NCI-H82 treated with DMSO at 0.1 percent for 48 hours (cell line): ENCODE measurements around the gene TMEM100.

Experiments used
- DNase-seq: peaks from one replicate; lab custom pipeline; 2025; ENCODE audit not compliant: unreplicated experiment; lab: John Stamatoyannopoulos, UW

TMEM100 gene

GRCh38 chr17:55720919-55721836 is 1.5 kb downstream of the TMEM100 start:
- DNase-seq: no peak

- DNase-seq: peak; percentile 15
These were observed 4.5 kb downstream of the TMEM100 start for GRCh38 chr17:55717898-55718735.

GRCh38 chr17:55717432-55717831 is 5.2 kb downstream of the TMEM100 start:
- DNase-seq: no peak

- no peak for DNase-seq
These were observed 11.7 kb downstream of the TMEM100 start for GRCh38 chr17:55710829-55711496.

- no peak for DNase-seq
These were observed 12.3 kb downstream of the TMEM100 start for GRCh38 chr17:55710410-55710809.

- DNase-seq: no peak
These were observed 12.7 kb downstream of the TMEM100 start for GRCh38 chr17:55709984-55710383.

- DNase-seq: no peak
These were observed 13.2 kb downstream of the TMEM100 start for GRCh38 chr17:55709440-55709839.

- no peak for DNase-seq
These were observed 14.3 kb downstream of the TMEM100 start for GRCh38 chr17:55708175-55708974.

- DNase-seq: no peak
These were observed 15.6 kb downstream of the TMEM100 start for GRCh38 chr17:55706808-55707773.

GRCh38 chr17:55705847-55706246 is 16.8 kb downstream of the TMEM100 start:
- DNase-seq: no peak

- DNase-seq: no peak
These were observed 18.3 kb downstream of the TMEM100 start for GRCh38 chr17:55704401-55704800.

- DNase-seq: no peak
These were observed 20.5 kb downstream of the TMEM100 start for GRCh38 chr17:55702150-55702549.

GRCh38 chr17:55699181-55699860 is 23.3 kb downstream of the TMEM100 start:
- DNase-seq: no peak

GRCh38 chr17:55694286-55694910 is 28.3 kb downstream of the TMEM100 start:
- DNase-seq: no peak

GRCh38 chr17:55693254-55694216 is 29.1 kb downstream of the TMEM100 start:
- DNase-seq: no peak

- no peak for DNase-seq
These were observed 30.4 kb downstream of the TMEM100 start for GRCh38 chr17:55692276-55692675.

- DNase-seq: no peak
These were observed 31.0 kb downstream of the TMEM100 start for GRCh38 chr17:55691666-55692065.
